GM23338 (cell line): Measurements from ENCODE around the gene SLC1A4. TPM values are rescaled to one million over a fixed set of nuclear protein-coding genes. Genes with fewer than 3 reads are reported as not detected.

Source experiments
- ATAC-seq: fragments of 200-7000 bp; cut with Tn5 transposase; 3 replicates; pipeline ENCODE4 v1.9.1; 2020
- DNase-seq: peaks from one replicate; pipeline ENCODE4 v3.0.0-alpha.2; 2015; ENCODE audit warnings: low spot score
- H2AFZ ChIP-seq: fragments of 200-600 bp; sonication (generic); 2 replicates; pipeline ENCODE4 v1.8.0; 2016; ENCODE audit warnings: antibody characterized with exemption, mild to moderate bottlenecking, moderate library complexity
- H3F3A ChIP-seq: fragments of 200-600 bp; sonication (generic); replicated peaks from 2 replicates; pipeline ENCODE4 v1.8.0; 2017; ENCODE audit warnings: antibody characterized with exemption, mixed run types, low read depth
- H3K27ac ChIP-seq: fragments of 200-600 bp; sonication (generic); 2 replicates; pipeline ENCODE4 v1.6.1; 2016; ENCODE audit warnings: low read depth
- H3K27me3 ChIP-seq: fragments of 200-600 bp; sonication (generic); 2 replicates; pipeline ENCODE4 v1.8.0; 2016; ENCODE audit warnings: mild to moderate bottlenecking, mixed run types, moderate library complexity; ENCODE audit not compliant: insufficient read depth
- H3K36me3 ChIP-seq: fragments of 200-600 bp; sonication (generic); 2 replicates; pipeline ENCODE4 v1.8.0; 2016; ENCODE audit warnings: mild to moderate bottlenecking; ENCODE audit not compliant: insufficient read depth
- H3K4me1 ChIP-seq: fragments of 200-600 bp; sonication (generic); 2 replicates; pipeline ENCODE4 v1.8.0; 2016; ENCODE audit warnings: mild to moderate bottlenecking, moderate library complexity; ENCODE audit not compliant: insufficient read depth
- H3K4me2 ChIP-seq: fragments of 200-600 bp; sonication (generic); 2 replicates; pipeline ENCODE4 v1.7.1; 2017; ENCODE audit warnings: mixed run types
- H3K4me3 ChIP-seq: fragments of 200-600 bp; sonication (generic); 2 replicates; pipeline ENCODE4 v1.6.1; 2016; ENCODE audit warnings: mixed run types
- H3K79me2 ChIP-seq: fragments of 200-600 bp; sonication (generic); replicated peaks from 2 replicates; pipeline ENCODE4 v1.8.0; 2017; ENCODE audit warnings: mild to moderate bottlenecking; ENCODE audit not compliant: insufficient read depth
- H3K9me2 ChIP-seq: fragments of 200-600 bp; sonication (generic); 2 replicates; pipeline ENCODE4 v1.8.0; 2017; ENCODE audit not compliant: insufficient read depth
- H4K20me1 ChIP-seq: fragments of 200-600 bp; sonication (generic); replicated peaks from 2 replicates; pipeline ENCODE4 v1.8.0; 2017; ENCODE audit warnings: mild to moderate bottlenecking; ENCODE audit not compliant: insufficient read depth
- H3K27ac Mint-ChIP-seq: 2 replicates; pipeline ENCODE4 v1.8.0; 2020; ENCODE audit warnings: inconsistent platforms, mild to moderate bottlenecking, moderate library complexity, mixed read lengths
- H3K27me3 Mint-ChIP-seq: 3 replicates; pipeline ENCODE4 v1.8.0; 2022; ENCODE audit warnings: low read depth, mild to moderate bottlenecking, moderate library complexity, mixed read lengths, inconsistent platforms; ENCODE audit not compliant: insufficient read depth, poor library complexity
- H3K36me3 Mint-ChIP-seq: 3 replicates; pipeline ENCODE4 v1.8.0; 2021; ENCODE audit warnings: low read depth, mild to moderate bottlenecking, inconsistent platforms, moderate library complexity, mixed read lengths
- H3K4me1 Mint-ChIP-seq: 3 replicates; pipeline ENCODE4 v1.8.0; 2020; ENCODE audit warnings: mild to moderate bottlenecking, inconsistent platforms, mixed read lengths
- H3K4me3 Mint-ChIP-seq: 3 replicates; pipeline ENCODE4 v1.8.0; 2021; ENCODE audit warnings: moderate library complexity, mild to moderate bottlenecking, inconsistent platforms, mixed read lengths
- H3K9me3 Mint-ChIP-seq: 3 replicates; pipeline ENCODE4 v1.8.0; 2020; ENCODE audit warnings: moderate library complexity, mild to moderate bottlenecking, inconsistent platforms, mixed read lengths
- CREB1 ChIP-seq: fragments of 250-450 bp; sonication (Bioruptor Pico); IDR thresholded peaks from 2 replicates; pipeline ENCODE4 v1.5.0; 2020; ENCODE audit warnings: low read depth, mild to moderate bottlenecking, moderate library complexity
- EZH2phosphoT487 ChIP-seq: fragments of 200-600 bp; sonication (generic); IDR thresholded peaks from one replicate; pipeline ENCODE4 v1.8.1; 2018; ENCODE audit warnings: antibody characterized with exemption; ENCODE audit not compliant: unreplicated experiment
- JUNB ChIP-seq: IDR thresholded peaks from one replicate; pipeline ENCODE4 v1.6.1; 2016; ENCODE audit warnings: antibody characterized with exemption; ENCODE audit not compliant: unreplicated experiment
- NANOG ChIP-seq: IDR thresholded peaks from 2 replicates; pipeline ENCODE4 v1.6.1; 2016; ENCODE audit warnings: antibody characterized with exemption, borderline replicate concordance
- POLR2AphosphoS5 ChIP-seq: IDR thresholded peaks from 2 replicates; pipeline ENCODE4 v1.6.1; 2016; ENCODE audit warnings: antibody characterized with exemption, low read depth
- STAT1 ChIP-seq: IDR thresholded peaks from one replicate; pipeline ENCODE4 v1.6.1; 2016; ENCODE audit warnings: antibody characterized with exemption; ENCODE audit not compliant: unreplicated experiment
- ZNF114 ChIP-seq: fragments of 250-450 bp; sonication (Bioruptor Pico); IDR thresholded peaks from 2 replicates; pipeline ENCODE4 v1.5.0; 2020; ENCODE audit warnings: mild to moderate bottlenecking, moderate library complexity
- ZNF331 ChIP-seq: fragments of 250-450 bp; sonication (Bioruptor Pico); IDR thresholded peaks from 2 replicates; pipeline ENCODE4 v1.5.0; 2020; ENCODE audit warnings: low read depth, mild to moderate bottlenecking, moderate library complexity
- polyA plus RNA-seq: library from polyadenylated mRNA; unstranded; fragments of >200 nt; fragmentation: Nextera tagmentation; extraction: Ambion mirVana; gene quantifications from 2 replicates; pipeline ENCODE4 v1.2.1, GENCODE V29; 2016
- total RNA-seq: library from RNA; depleted of rRNA; stranded (reverse); fragments of >200 nt; shearing (Covaris generic); gene quantifications from 2 replicates; pipeline ENCODE4 v1.2.3, GENCODE V29; 2014
- TF ChIP-seq, protein P1 (sequence below): IDR thresholded peaks from 2 replicates; pipeline ENCODE4 v1.6.1; 2016; ENCODE audit warnings: antibody characterized with exemption
- TF ChIP-seq, protein P2 (sequence below), 2 experiments: fragments of 200-600 bp in 1 of 2; sonication (generic) in 1 of 2; conservative IDR thresholded peaks; 2 replicates each; pipeline versions ENCODE4 v1.5.1 to v1.6.1; 2016 to 2017; ENCODE audit warnings: antibody characterized with exemption in 2 of 2, low read depth in 2 of 2, mild to moderate bottlenecking in 2 of 2, moderate library complexity in 1 of 2
- TF ChIP-seq, protein P3 (sequence below): IDR thresholded peaks from one replicate; pipeline ENCODE4 v1.6.1; 2018; ENCODE audit warnings: antibody characterized with exemption; ENCODE audit not compliant: unreplicated experiment

SLC1A4 gene
- total and polyA plus RNA-seq, 2 experiments from 2014 or later: 1.3 to 2.7 TPM

DNA sequence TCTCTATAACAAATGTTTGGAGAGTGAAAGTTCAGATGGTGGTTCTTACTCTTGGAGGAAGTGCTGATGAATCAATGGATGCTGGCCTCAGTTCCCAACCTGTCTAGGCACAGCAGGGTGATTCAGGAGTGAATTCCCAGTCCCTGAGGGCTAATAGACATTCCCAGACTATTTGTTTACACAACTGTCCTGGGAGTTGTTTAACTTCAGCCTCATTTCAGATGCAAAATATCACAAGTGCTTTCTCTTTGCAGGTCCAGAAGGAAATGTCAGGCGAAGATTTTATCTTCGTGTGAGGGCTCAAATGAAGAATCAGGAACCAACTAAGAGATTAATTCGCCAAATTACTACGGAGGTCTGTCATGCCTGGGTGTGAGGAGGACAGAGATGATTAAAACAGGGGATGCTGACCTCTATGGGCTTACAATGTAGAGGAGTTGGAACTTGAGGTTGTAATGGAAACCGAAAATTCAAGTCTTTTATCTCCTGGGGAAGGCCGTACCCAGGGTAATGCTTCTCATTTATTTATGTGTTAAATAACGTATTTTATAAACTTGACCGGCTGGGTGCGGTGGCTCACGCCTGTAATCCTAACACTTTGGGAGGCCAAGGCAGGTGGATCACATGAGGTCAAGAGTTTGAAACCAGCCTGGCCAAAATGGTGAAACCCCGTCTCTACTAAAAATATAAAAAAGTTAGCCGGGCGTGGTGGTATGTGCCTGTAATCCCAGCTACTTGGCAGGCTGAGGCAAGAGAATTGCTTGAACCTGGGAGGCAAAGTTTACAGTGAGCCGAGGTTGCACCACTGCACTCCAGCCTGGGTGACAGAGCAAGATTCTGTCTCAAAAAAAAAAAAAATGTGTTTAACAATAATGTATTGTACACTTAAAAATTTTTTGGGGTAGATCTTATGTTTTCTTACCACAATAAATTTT lies 38.7 kb upstream of the SLC1A4 start (continued):
- TF ChIP-seq CREB1 (CRISPR knock-in tag) (no peak), POLR2AphosphoS5 (no peak), NANOG (no peak)
- TF ChIP-seq, protein P1, sequence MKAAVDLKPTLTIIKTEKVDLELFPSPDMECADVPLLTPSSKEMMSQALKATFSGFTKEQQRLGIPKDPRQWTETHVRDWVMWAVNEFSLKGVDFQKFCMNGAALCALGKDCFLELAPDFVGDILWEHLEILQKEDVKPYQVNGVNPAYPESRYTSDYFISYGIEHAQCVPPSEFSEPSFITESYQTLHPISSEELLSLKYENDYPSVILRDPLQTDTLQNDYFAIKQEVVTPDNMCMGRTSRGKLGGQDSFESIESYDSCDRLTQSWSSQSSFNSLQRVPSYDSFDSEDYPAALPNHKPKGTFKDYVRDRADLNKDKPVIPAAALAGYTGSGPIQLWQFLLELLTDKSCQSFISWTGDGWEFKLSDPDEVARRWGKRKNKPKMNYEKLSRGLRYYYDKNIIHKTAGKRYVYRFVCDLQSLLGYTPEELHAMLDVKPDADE: no peak

DNA sequence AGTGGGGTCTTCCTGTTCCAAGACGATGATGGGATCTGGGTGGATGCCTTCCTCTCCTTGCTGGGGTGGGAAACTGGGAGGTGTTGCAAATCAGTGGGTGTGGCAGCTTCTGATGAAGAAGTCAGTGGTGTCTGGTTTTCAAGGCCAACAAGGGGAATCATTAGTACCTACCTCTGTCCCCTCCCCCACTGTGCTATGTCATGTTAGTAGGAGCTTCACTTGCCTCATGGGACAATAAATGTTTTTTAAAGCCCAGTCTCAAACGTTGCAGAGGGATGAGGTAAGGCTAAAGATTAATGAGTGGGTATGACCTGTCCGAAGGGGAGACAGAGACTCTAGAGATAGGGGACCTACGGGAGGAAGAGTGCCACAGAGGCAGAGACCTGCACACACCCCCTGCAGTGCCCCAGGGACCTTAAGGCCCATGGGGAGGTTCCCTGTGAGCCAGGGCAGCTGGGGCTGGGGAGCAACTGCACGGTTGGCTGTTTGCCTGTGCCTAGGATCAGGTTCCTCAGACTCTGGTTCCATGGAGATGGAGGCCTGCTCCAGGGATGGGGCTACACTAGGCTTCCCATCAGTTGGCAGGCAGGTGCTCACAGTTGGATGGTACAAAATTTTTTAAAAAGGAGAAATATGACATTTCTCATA lies 37.8 kb upstream of the SLC1A4 start:
- Histone ChIP-seq H3K4me1 (peaks cover 12% of the 10 kb centered on the region), H3K27me3 (no peaks in the 10 kb centered on the region), H3K79me2 (no peaks in the 10 kb centered on the region), H3K4me2 (no peak overlapping the region), H3K36me3 (no peaks in the 10 kb centered on the region), H3K4me3 (no peak overlapping the region), H3F3A (no peaks in the 10 kb centered on the region), H3K9me2 (no peaks in the 10 kb centered on the region), H4K20me1 (no peaks in the 10 kb centered on the region), H2AFZ (no peak overlapping the region), H3K27ac (no peak overlapping the region)
- DNase-seq: no peak
- Mint-ChIP-seq H3K4me1 (peaks cover 10% of the 10 kb centered on the region; the same call in 2 of the 3 replicates), H3K9me3 (no peaks in the 10 kb centered on the region; the same call in 2 of the 3 replicates), H3K27me3 (peaks cover 7% of the 10 kb centered on the region), H3K27ac (no peak overlapping the region), H3K4me3 (no peak overlapping the region), H3K36me3 (peaks cover 5% of the 10 kb centered on the region; the same call in 1 of the 3 replicates)
- ATAC-seq: no peak
- TF ChIP-seq, protein P2, sequence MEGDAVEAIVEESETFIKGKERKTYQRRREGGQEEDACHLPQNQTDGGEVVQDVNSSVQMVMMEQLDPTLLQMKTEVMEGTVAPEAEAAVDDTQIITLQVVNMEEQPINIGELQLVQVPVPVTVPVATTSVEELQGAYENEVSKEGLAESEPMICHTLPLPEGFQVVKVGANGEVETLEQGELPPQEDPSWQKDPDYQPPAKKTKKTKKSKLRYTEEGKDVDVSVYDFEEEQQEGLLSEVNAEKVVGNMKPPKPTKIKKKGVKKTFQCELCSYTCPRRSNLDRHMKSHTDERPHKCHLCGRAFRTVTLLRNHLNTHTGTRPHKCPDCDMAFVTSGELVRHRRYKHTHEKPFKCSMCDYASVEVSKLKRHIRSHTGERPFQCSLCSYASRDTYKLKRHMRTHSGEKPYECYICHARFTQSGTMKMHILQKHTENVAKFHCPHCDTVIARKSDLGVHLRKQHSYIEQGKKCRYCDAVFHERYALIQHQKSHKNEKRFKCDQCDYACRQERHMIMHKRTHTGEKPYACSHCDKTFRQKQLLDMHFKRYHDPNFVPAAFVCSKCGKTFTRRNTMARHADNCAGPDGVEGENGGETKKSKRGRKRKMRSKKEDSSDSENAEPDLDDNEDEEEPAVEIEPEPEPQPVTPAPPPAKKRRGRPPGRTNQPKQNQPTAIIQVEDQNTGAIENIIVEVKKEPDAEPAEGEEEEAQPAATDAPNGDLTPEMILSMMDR (conservative IDR thresholded peaks at IDR 0.05; ENCODE audit: low read depth in 2 of 2): no peak
- TF ChIP-seq POLR2AphosphoS5: no peak
- no peak for TF ChIP-seq JUNB
- TF ChIP-seq EZH2phosphoT487: no peak
- TF ChIP-seq, protein P3, sequence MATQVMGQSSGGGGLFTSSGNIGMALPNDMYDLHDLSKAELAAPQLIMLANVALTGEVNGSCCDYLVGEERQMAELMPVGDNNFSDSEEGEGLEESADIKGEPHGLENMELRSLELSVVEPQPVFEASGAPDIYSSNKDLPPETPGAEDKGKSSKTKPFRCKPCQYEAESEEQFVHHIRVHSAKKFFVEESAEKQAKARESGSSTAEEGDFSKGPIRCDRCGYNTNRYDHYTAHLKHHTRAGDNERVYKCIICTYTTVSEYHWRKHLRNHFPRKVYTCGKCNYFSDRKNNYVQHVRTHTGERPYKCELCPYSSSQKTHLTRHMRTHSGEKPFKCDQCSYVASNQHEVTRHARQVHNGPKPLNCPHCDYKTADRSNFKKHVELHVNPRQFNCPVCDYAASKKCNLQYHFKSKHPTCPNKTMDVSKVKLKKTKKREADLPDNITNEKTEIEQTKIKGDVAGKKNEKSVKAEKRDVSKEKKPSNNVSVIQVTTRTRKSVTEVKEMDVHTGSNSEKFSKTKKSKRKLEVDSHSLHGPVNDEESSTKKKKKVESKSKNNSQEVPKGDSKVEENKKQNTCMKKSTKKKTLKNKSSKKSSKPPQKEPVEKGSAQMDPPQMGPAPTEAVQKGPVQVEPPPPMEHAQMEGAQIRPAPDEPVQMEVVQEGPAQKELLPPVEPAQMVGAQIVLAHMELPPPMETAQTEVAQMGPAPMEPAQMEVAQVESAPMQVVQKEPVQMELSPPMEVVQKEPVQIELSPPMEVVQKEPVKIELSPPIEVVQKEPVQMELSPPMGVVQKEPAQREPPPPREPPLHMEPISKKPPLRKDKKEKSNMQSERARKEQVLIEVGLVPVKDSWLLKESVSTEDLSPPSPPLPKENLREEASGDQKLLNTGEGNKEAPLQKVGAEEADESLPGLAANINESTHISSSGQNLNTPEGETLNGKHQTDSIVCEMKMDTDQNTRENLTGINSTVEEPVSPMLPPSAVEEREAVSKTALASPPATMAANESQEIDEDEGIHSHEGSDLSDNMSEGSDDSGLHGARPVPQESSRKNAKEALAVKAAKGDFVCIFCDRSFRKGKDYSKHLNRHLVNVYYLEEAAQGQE: no peak
- no peak for TF ChIP-seq ZNF331 (CRISPR knock-in tag)
- no peak for TF ChIP-seq ZNF114 (CRISPR knock-in tag)
- no peak for TF ChIP-seq NANOG
- TF ChIP-seq STAT1: no peak
